ENCODE data around the gene UBAP1. TPM values are rescaled to one million over a fixed set of nuclear protein-coding genes. Genes with fewer than 3 reads are reported as not detected.
"Not testable (repeated sequence)": the region's sequence is repeated elsewhere in the genome, so short reads cannot be mapped to it uniquely, and the experiment has no call there.

The UBAP1 gene
- polyA plus RNA-seq, 3 donors, result 61.2 to 65.8 (median 63.5) TPM

DNA sequence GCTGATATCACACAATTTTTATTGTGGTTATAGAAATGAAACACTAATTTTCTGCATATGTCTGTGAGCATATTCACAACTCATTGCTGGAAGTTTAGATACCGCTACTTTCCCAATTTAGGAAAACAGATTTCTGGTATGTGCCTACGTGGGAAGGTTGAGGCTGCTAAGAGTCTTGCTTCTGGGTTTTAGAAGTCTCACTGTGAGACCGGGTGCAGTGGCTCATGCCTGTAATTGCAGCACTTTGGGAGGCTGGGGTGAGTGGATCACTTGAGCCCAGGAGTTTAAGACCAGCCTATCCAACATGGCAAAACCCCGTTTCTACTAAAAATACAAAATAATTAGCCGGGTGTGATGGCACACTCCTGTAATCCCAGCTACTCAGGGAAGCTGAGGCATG lies 39.6 kb downstream of the UBAP1 start:
- DNase-seq (ENCODE audit: low read depth in 3 of 3, low spot score in 2 of 3), result no peak

GRCh38 chr9:34219421-34219820 lies 40.6 kb downstream of the UBAP1 start:
- DNase-seq (ENCODE audit: low read depth in 3 of 3, low spot score in 2 of 3), result no peak

DNA sequence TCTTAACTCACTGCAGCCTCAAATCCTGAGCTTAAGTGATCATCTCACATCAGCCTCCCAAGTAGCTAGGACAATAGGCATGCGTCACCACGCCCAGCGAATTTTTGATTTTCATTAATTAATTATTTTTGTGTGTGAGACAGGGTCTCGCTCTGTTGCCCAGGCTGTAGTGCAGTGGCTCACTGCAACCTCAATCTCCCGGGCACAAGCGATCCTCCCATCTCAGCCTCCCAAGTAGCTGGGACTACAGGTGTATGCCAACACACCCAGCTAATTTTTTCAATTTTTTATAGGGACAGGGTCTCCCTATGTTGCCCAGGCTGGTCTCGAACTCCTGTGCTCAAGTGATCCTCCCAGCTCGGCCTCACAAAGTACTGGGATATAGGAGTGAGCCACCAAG lies 41.4 kb downstream of the UBAP1 start:
- no peak for DNase-seq (ENCODE audit: low read depth in 3 of 3, low spot score in 2 of 3)

- no peak for DNase-seq (ENCODE audit: low read depth in 3 of 3, low spot score in 2 of 3)
Measured at GRCh38 chr9:34224349-34224748, 45.5 kb downstream of the UBAP1 start.

DNA sequence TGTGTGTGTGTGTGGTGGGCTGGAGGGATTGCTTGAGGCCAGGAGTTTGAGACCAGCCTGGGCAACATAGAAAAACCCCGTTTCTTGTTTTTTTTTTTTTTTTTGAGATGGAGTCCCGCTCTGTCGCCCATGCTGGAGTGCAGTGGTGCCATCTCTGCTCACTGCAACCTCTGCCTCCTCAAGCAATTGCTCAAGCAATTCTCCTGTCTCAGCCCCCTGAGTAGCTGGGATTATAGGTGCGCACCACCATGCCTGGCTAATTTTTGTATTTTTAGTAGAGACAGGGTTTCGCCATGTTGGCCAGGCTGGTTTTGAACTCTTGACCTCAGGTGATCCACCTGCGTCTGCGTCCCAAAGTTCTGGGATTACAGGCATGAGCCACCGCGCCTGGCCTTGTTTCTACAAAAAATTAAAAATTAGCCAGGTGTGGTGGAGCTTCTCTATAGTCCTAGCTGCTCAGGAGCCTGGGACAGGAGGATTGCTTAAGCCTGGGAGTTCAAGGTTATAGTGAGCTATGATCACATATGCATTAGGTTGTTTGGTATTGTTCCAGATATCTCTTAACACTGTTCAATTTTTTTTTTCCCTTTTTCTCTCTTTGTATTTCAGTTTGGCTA lies 47.4 kb downstream of the UBAP1 start:
- not testable (repeated sequence) for DNase-seq (ENCODE audit: low read depth in 3 of 3, low spot score in 2 of 3)

DNA sequence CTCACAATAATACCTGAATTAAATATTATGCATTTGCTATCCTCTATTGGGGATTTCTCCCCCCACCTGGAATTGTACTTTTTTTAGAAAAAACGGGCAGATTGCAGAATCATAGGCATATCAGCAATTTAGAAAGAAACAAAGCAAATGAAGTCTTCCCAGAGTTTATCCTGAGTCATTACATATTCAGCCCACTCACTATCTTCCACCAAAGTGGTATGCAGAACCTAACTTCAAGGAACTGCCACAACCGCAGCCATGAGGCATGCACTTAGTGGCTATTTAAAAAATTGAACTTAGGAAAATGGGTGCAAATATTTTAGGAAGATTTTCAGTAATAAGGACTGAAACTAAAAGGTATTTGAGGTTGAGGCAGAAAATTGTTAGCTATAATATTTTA lies 48.6 kb downstream of the UBAP1 start:
- DNase-seq (ENCODE audit: low read depth in 3 of 3, low spot score in 2 of 3), result no peak

DNA sequence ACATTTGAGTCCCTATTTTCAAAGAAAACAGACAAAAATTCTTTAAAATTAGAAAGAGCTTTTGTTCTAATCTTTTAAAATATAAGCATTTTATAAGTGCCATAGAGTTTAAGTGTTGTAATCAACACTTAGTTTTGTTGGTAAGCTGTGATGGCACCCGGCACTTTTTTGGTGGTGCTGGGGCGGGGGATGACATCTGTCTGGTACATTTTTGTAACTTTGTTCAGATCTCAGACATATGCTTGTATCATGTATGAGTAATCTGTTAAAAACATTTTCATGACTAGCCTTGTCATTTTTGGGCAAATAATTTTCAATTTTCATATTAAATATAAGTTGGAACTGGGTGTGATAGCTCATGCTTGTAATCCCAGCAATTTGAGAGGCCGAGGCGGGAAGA lies 51.7 kb downstream of the UBAP1 start:
- no peak for DNase-seq (ENCODE audit: low read depth in 3 of 3, low spot score in 2 of 3)

- DNase-seq (ENCODE audit: low read depth in 3 of 3, low spot score in 2 of 3), result no peak
Measured at GRCh38 chr9:34232201-34232600, 53.4 kb downstream of the UBAP1 start.

GRCh38 chr9:34233672-34234071 lies 54.8 kb downstream of the UBAP1 start:
- DNase-seq (ENCODE audit: low read depth in 3 of 3, low spot score in 2 of 3), result no peak

- no peak for DNase-seq (ENCODE audit: low read depth in 3 of 3, low spot score in 2 of 3)
Measured at GRCh38 chr9:34237836-34238235, 59.0 kb downstream of the UBAP1 start.

DNA sequence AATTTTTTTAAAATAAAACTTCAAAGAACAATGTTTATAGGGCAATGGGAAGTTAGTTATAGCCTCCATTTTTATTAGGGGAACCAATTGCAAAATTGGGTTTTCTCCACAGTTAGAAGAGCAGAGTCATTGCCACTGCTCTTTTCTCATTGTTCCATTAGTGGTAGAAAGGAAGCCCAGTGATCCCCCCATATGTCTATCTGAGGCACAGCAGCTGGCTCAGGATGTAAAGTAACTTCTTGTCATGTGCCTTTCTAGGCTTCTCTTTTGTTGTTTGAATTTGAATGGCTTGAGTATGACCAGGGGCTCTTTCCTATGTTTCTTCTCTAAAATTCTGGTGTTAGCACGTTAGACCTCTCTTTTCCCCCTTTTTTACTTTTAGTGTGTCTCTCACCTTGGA lies 61.2 kb downstream of the UBAP1 start:
- no peak for DNase-seq (ENCODE audit: low read depth in 3 of 3, low spot score in 2 of 3)

GRCh38 chr9:34242830-34243229 lies 64.0 kb downstream of the UBAP1 start:
- no peak for DNase-seq (ENCODE audit: low read depth in 3 of 3, low spot score in 2 of 3)

- DNase-seq (ENCODE audit: low read depth in 3 of 3, low spot score in 2 of 3), result not testable (repeated sequence)
Measured at GRCh38 chr9:34245212-34245611, 66.4 kb downstream of the UBAP1 start.

DNA sequence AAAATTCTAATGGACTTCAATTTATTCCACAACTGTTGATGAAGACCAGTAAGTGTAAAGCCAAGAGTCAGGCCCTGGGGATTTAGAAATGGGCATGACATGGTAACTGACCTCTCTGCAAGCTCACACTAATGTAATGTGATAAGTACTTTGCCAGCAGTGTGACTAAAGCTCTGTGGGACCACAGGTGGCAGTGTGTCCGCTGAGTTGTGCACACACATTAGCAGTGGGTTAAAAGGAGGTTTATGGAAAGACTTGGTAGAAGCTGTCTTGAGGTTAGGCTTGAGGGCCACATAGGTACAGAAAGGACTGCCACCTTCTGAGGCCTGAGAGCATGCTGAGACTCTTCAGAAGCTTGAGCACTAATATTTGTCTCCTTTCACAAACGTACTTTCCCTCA lies 67.6 kb downstream of the UBAP1 start:
- DNase-seq (ENCODE audit: low read depth in 3 of 3, low spot score in 2 of 3), result no peak

GRCh38 chr9:34247782-34248181 lies 68.9 kb downstream of the UBAP1 start:
- DNase-seq (ENCODE audit: low read depth in 3 of 3, low spot score in 2 of 3), result not testable (repeated sequence)

DNA sequence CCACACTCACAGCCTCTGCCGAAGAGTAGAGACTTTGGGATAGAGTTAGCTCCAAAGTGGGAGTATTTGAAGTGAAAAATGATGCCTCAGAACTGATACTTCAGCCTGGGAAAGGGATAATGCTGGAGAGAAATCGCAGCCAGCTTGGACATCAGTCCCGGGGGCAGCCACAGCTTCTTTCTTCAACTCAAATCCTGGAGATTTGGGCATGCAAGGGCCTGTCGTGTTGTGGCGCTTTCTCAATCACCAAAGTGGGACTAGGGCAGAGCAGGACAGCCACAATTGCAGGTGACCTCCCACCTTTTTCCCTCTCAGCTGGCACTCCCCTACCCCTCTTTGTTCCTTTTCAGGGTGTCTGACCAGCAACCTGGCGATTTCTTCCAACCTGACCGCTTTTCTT lies 70.4 kb downstream of the UBAP1 start:
- DNase-seq (ENCODE audit: low read depth in 3 of 3, low spot score in 2 of 3), result no peak

GRCh38 chr9:34250721-34251120 lies 71.9 kb downstream of the UBAP1 start:
- no peak for DNase-seq (ENCODE audit: low read depth in 3 of 3, low spot score in 2 of 3)

GRCh38 chr9:34252016-34252415 lies 73.2 kb downstream of the UBAP1 start:
- no peak for DNase-seq (ENCODE audit: low read depth in 3 of 3, low spot score in 2 of 3)

DNA sequence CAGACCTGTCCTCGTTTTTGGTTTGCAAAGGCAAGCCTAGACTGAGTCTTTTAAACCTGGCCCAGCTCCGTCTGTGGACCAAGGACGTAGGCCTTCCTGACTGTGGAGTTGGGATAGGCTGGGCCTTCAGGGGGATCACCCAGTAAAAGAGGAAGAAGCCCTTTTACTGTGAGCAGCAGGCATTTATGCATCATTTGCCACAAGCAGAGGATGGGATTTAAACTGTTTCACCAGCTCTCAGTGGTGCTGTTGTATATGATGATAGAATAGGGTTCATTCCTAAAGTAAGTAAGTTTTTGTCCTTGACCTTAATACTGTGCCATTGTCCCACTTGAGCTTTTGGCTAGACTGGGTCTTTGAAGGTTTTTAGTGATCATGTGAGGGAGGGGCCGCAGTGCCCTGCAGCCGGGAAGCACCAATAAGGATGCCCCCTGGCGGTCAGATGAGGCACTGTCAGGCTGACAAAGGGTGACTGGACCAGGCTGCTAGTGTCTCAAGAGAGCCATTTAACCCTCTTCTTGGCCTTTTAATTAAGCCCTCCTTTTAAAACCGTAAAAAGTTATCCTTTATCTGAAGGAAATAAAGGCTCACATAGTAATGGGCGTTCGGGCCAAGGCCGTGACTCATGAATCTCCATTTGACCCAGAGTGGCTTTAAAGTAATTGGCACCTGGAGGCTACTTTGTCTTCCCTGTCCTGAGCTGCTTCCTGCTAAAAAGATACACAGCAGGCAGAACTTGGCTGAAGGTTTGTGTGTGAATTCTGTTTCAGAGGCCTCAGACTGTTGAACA lies 74.0 kb downstream of the UBAP1 start:
- peak in 1 of 3 donors; percentile 23 for DNase-seq (ENCODE audit: low read depth in 3 of 3, low spot score in 2 of 3)

DNA sequence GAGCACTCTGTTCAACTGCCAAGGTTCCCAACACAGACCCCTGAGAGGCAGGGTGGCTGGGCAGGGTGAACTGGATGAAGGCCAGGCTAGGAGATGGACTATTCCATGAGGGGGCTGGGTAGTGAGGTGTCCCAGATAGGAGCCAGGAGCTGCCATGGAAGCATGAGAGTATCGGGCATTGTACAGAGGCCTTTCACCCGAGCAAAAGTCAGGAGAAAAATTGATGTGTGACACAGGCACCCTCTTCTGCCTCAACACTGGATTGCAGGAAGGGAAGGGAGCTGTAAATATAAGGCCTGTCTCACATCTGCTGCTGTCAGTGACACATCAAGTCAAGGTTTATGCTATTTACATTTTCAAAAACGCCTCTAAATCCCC lies 74.6 kb downstream of the UBAP1 start:
- DNase-seq (ENCODE audit: low read depth in 3 of 3, low spot score in 2 of 3), result no peak

DNA sequence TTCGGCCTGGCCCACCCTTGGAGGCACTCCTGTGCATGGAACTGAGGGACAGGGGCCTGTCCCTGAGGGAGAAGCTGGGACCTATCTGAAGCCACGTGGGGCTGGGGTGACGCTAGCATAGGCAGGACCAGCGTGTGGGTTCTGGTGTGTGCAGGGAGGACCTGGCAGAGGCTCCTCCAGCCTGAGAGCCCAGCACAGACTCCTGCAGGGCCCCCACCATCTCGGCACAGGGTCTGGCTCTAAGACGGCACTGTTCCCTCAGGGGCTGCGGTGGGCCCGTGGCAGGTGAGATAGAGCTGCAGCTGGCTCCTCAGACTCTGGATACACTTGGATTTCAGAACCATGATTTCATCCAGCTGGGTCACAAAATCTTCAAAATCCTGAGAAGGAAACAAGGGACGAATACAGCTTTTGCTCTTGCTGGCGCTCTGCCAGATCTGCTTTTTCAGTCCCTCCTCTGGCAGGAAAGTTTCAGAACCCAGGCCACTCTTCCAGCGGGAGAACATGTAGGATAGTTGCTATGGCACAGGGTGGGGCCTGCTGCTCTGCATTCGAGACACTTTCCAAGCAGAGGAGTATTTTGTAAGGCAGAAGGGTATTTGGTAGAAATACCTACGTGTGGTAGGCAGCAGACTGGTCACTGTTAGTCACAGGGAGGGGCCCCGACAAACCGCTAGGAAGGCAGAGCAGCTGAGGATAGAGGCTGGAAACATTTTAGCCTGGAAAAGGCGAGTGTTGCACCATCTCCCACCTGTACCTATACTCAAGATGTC lies 75.5 kb downstream of the UBAP1 start:
- no peak for DNase-seq (ENCODE audit: low read depth in 3 of 3, low spot score in 2 of 3)

Data from right renal cortex interstitium (tissue), 3 donors.